Endothelial cell of umbilical vein (primary cell): Measurements from ENCODE around the gene RPS6KB1.

Experiments
- CTCF ChIP-seq, 2 donors: IDR thresholded peaks; 1 replicate in 1 of 2; 2 replicates in 1 of 2; pipeline ENCODE4 v1.5.1; 2011; ENCODE audit warnings: low read length in 2 of 2, mild to moderate bottlenecking in 2 of 2, moderate library complexity in 2 of 2, control low read depth in 1 of 2, inconsistent platforms in 1 of 2, low read depth in 1 of 2; ENCODE audit not compliant: insufficient read depth in 1 of 2; ENCODE audit errors: extremely low read depth in 1 of 2
- EZH2 ChIP-seq: IDR thresholded peaks from 2 replicates; pipeline ENCODE4 v1.6.1; 2012; ENCODE audit warnings: borderline replicate concordance, low read depth, mild to moderate bottlenecking, moderate library complexity, low read length, inconsistent platforms; ENCODE audit not compliant: severe bottlenecking
- GATA2 ChIP-seq: IDR thresholded peaks from 2 replicates; pipeline ENCODE4 v1.7.0; 2011; ENCODE audit warnings: low read depth, mild to moderate bottlenecking, moderate library complexity, mixed read lengths, low read length; ENCODE audit not compliant: insufficient read length, insufficient read depth
- MAX ChIP-seq: IDR thresholded peaks from 2 replicates; pipeline ENCODE4 v1.6.1; 2011; ENCODE audit not compliant: insufficient read depth, insufficient read length
- POLR2A ChIP-seq: IDR thresholded peaks from 2 replicates; pipeline ENCODE4 v1.6.1; 2012; ENCODE audit warnings: low read depth, mild to moderate bottlenecking, control low read depth, low read length
- POLR2AphosphoS5 ChIP-seq: IDR thresholded peaks from 2 replicates; pipeline ENCODE4 v1.6.1; 2012; ENCODE audit warnings: low read depth, mild to moderate bottlenecking, control low read depth, low read length, moderate library complexity; ENCODE audit not compliant: insufficient read depth

GRCh38 chr17:59893676-59894100 is 767 bp downstream of the RPS6KB1 start:
- no peak for TF ChIP-seq EZH2
- peak in 1 of 2 donors; percentile 0 for TF ChIP-seq CTCF (IDR thresholded peaks at IDR 0.05; ENCODE audit: extremely low read depth in 1 of 2, insufficient read depth in 1 of 2, low read depth in 1 of 2, low read length in 2 of 2)
- TF ChIP-seq POLR2AphosphoS5: no peak
- TF ChIP-seq MAX: no peak
- TF ChIP-seq POLR2A: no peak
- TF ChIP-seq GATA2: no peak
